Right lobe of liver (tissue), 6 donors: ENCODE measurements around the gene SULT4A1. TPM values are rescaled to one million over a fixed set of nuclear protein-coding genes. Genes with fewer than 3 reads are reported as not detected.
A peak's percentile ranks its signal among the peaks of the same experiment; 100 is the strongest.

Source experiments
- ATAC-seq, 4 donors: fragments of 200-7000 bp; cut with Tn5 transposase; one replicate each; pipeline ENCODE4 v1.9.1; 2020; ENCODE audit warnings: mild to moderate bottlenecking in 4 of 4, moderate library complexity in 4 of 4
- DNase-seq, 3 donors: peaks; one replicate each; pipeline ENCODE4 v3.0.0-alpha.2; 2020
- H3K27ac ChIP-seq, 3 donors: fragments of 200-600 bp; one replicate each; pipeline ENCODE4 v1.8.0; 2022
- H3K27me3 ChIP-seq, 2 donors: fragments of 200-600 bp; one replicate each; pipeline ENCODE4 v1.8.0; 2022
- H3K36me3 ChIP-seq, 4 donors: fragments of 200-600 bp; sonication (generic) in 1 of 4; one replicate each; pipeline versions ENCODE4 v1.5.1 to v1.8.0; 2017 to 2022; ENCODE audit warnings: control low read depth in 1 of 4
- H3K4me1 ChIP-seq, 4 donors: fragments of 200-600 bp; sonication (generic) in 1 of 4; one replicate each; pipeline versions ENCODE4 v1.5.1 to v1.8.0; 2017 to 2022; ENCODE audit warnings: control low read depth in 1 of 4
- H3K4me3 ChIP-seq, 3 donors: fragments of 200-600 bp; one replicate each; pipeline ENCODE4 v1.8.0; 2022
- H3K9me3 ChIP-seq, 4 donors: fragments of 200-600 bp; sonication (generic) in 1 of 4; one replicate each; pipeline versions ENCODE4 v1.5.1 to v1.8.0; 2017 to 2022; ENCODE audit warnings: control low read depth in 1 of 4
- POLR2A ChIP-seq: fragments of 450-650 bp; IDR thresholded peaks from one replicate; pipeline ENCODE4 v1.6.1; 2017; ENCODE audit warnings: antibody characterized with exemption, mild to moderate bottlenecking
- WGBS: methylation state at CpG from one replicate; pipeline ENCODE4 v1.1.6; 2018; ENCODE audit warnings: low coverage, low lambda C conversion rate; ENCODE audit not compliant: insufficient coverage; ENCODE audit errors: missing lambda C conversion rate; 5-methylcytosine and 5-hydroxymethylcytosine counted together
- intact Hi-C, 2 donors: fragments of 100-400 bp; cut with DNase I; formaldehyde crosslinking; loops; one replicate each; pipeline versions ENCODE4 v1.11.2 to v1.14.1; 2022
- total RNA-seq, 6 experiments: library from RNA; depleted of rRNA in 2 of 6; stranded (reverse); fragments of >200 nt in 2 of 6; fragmentation: NEBNext Ultra II Directional in 3 of 6; extraction: Animal tissue kit (Norgen Biotek cat#: 25700) in 3 of 6; gene quantifications; one replicate each; pipeline versions ENCODE4 v1.1.0 to v1.2.4, GENCODE V29; 2016 to 2023
- TF ChIP-seq, protein P1 (sequence below), 4 donors: fragments of 200-600 bp in 3 of 4; fragments of 450-650 bp in 1 of 4; IDR thresholded peaks; one replicate each; pipeline versions ENCODE4 v1.5.1 to v1.8.0; 2016 to 2022; ENCODE audit warnings: antibody characterized with exemption in 4 of 4, mild to moderate bottlenecking in 2 of 4
- donor health status: DM: no; HTN: yes; CAD: no.
- donor health status: DM: no; HTN: no; CAD: no.
- donor health status: DM: no; HTN: no; CAD: no.
- donor health status: DM: no; HTN: yes; CAD: no.
- donor health status: DM: no; HTN: yes; CAD: no.

Gene SULT4A1
- total RNA-seq, 6 experiments from 2014 or later, result 0.09 to 0.20 (median 0.15) TPM; not detected in 2

- TF ChIP-seq POLR2A, result no peak
- TF ChIP-seq, protein P1, sequence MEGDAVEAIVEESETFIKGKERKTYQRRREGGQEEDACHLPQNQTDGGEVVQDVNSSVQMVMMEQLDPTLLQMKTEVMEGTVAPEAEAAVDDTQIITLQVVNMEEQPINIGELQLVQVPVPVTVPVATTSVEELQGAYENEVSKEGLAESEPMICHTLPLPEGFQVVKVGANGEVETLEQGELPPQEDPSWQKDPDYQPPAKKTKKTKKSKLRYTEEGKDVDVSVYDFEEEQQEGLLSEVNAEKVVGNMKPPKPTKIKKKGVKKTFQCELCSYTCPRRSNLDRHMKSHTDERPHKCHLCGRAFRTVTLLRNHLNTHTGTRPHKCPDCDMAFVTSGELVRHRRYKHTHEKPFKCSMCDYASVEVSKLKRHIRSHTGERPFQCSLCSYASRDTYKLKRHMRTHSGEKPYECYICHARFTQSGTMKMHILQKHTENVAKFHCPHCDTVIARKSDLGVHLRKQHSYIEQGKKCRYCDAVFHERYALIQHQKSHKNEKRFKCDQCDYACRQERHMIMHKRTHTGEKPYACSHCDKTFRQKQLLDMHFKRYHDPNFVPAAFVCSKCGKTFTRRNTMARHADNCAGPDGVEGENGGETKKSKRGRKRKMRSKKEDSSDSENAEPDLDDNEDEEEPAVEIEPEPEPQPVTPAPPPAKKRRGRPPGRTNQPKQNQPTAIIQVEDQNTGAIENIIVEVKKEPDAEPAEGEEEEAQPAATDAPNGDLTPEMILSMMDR (IDR thresholded peaks at IDR 0.05), result no peak
- Histone ChIP-seq H3K36me3 (no peaks in the 10 kb centered on the region), H3K27me3 (no peaks in the 10 kb centered on the region), H3K9me3 (no peaks in the 10 kb centered on the region), H3K27ac (no peak overlapping the region), H3K4me3 (no peak overlapping the region), H3K4me1 (no peaks in the 10 kb centered on the region)
- WGBS, result 81% methylated on average over 12 of the region's 13 CpGs
- intact Hi-C loops, result no loop called here
- DNase-seq (no peak), ATAC-seq (no peak)
Measured at GRCh38 chr22:43835736-43836135, 26.6 kb downstream of the SULT4A1 start.

DNA sequence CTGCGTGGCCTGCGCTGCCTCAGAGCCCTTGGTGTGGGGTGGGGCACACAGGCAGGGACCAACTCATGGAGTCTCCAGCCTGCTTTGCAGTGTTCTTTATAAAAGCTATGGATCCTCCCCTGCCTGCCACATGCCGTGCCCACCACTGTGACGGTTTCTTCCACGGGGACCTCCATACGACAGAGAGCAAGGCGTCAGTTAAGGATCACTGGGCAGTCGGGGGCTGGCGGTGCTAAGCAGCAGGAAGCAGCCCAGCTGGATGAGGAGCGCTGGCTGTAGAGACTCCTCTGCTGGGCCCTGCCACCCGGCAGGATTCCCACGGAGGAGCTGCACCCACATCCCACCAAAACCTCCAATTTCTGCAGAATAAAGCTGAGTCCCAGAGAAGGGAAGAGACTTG lies 27.1 kb downstream of the SULT4A1 start:
- TF ChIP-seq, protein P1 (IDR thresholded peaks at IDR 0.05), result no peak
- no peak for TF ChIP-seq POLR2A
- Histone ChIP-seq H3K9me3 (no peaks in the 10 kb centered on the region), H3K4me3 (no peak overlapping the region), H3K27me3 (no peaks in the 10 kb centered on the region), H3K27ac (no peak overlapping the region), H3K4me1 (peaks cover 0 to 4% (median 0%) of the 10 kb centered on the region in 4 donors), H3K36me3 (no peaks in the 10 kb centered on the region)
- 63% methylated on average over 12 of the region's 12 CpGs for WGBS
- DNase-seq, result no peak
- no peak for ATAC-seq
- intact Hi-C loops, result no loop called here

DNA sequence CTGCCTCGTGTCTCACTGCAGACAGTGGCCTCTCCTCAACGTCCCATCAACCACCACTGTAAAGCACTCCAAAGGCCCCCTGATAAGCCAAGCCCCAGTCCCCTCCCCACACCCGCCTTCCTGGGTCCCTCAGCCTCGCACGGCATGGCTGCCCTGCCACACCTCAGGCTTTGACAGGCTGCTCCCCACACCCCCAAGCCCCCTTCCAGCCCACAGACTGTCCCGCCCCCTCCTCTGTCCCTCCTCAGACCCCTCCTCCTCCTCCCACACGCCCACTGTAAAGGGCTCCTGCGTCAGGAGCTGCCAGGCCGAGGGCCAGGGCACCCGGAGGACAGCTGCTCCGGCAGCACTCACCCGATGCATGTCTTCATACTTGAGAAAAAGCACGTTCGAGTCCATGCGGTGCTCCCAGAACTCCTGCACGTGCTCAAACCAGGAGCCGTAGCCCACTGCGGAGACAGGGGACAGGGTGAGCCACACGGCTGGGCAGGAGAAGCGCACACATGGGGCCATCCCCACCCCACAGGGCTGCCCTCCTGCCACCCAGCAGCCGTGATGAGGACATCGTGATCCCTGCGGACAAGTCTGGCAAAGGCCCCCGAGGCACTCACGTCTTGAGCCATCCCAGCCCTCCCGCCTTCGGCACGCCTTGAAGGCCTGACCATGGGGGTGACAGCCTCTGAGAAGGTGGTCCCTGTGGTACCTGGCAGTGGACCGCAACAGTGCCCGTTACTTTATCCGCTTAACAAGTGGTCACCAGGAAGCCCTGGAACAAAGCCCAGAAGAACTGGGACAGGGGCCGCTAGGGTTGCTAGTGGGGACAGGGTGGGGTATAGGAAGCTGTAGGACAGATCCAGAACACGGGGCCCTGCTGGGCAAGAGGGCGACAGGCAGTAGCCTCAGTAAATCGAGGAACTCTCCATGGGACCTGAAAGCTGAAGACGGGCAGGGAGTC lies 28.8 kb downstream of the SULT4A1 start:
- H3K4me1 ChIP-seq, result peaks cover 0 to 7% (median 0%) of the 10 kb centered on the region in 4 donors
- DNase-seq, result peak in 1 of 3 donors; percentile 13
- no peak for ATAC-seq
- no peak overlapping the region for H3K27ac ChIP-seq
- no peak overlapping the region for H3K4me3 ChIP-seq
- H3K9me3 ChIP-seq, result no peaks in the 10 kb centered on the region
- H3K36me3 ChIP-seq, result no peaks in the 10 kb centered on the region
- TF ChIP-seq, protein P1 (IDR thresholded peaks at IDR 0.05), result no peak
- no peak for TF ChIP-seq POLR2A
- WGBS, result 74% methylated on average over 16 of the region's 36 CpGs
- intact Hi-C loops, result no loop called here
- H3K27me3 ChIP-seq, result no peaks in the 10 kb centered on the region

- WGBS, result 73% methylated on average over 2 of the region's 18 CpGs
- H3K36me3 ChIP-seq, result no peaks in the 10 kb centered on the region
- TF ChIP-seq, protein P1 (IDR thresholded peaks at IDR 0.05), result no peak
- TF ChIP-seq POLR2A, result no peak
- peaks cover 0 to 7% (median 0%) of the 10 kb centered on the region in 4 donors for H3K4me1 ChIP-seq
- DNase-seq (peak in 1 of 3 donors; percentile 12), ATAC-seq (no peak)
- no peak overlapping the region for H3K4me3 ChIP-seq
- no peak overlapping the region for H3K27ac ChIP-seq
- H3K27me3 ChIP-seq, result no peaks in the 10 kb centered on the region
- intact Hi-C loops, result no loop called here
- H3K9me3 ChIP-seq, result no peaks in the 10 kb centered on the region
Measured at GRCh38 chr22:43832393-43833265, 29.7 kb downstream of the SULT4A1 start.
